GM23338 (cell line): ENCODE data around the gene HERPUD1. TPM values are rescaled to one million over a fixed set of nuclear protein-coding genes. Genes with fewer than 3 reads are reported as not detected.

Source experiments
- ATAC-seq: fragments of 200-7000 bp; cut with Tn5 transposase; 3 replicates; pipeline ENCODE4 v1.9.1; 2020
- DNase-seq: peaks from one replicate; pipeline ENCODE4 v3.0.0-alpha.2; 2015; ENCODE audit warnings: low spot score
- H2AFZ ChIP-seq: fragments of 200-600 bp; sonication (generic); 2 replicates; pipeline ENCODE4 v1.8.0; 2016; ENCODE audit warnings: antibody characterized with exemption, mild to moderate bottlenecking, moderate library complexity
- H3F3A ChIP-seq: fragments of 200-600 bp; sonication (generic); replicated peaks from 2 replicates; pipeline ENCODE4 v1.8.0; 2017; ENCODE audit warnings: antibody characterized with exemption, mixed run types, low read depth
- H3K27ac ChIP-seq: fragments of 200-600 bp; sonication (generic); 2 replicates; pipeline ENCODE4 v1.6.1; 2016; ENCODE audit warnings: low read depth
- H3K27me3 ChIP-seq: fragments of 200-600 bp; sonication (generic); 2 replicates; pipeline ENCODE4 v1.8.0; 2016; ENCODE audit warnings: mild to moderate bottlenecking, mixed run types, moderate library complexity; ENCODE audit not compliant: insufficient read depth
- H3K36me3 ChIP-seq: fragments of 200-600 bp; sonication (generic); 2 replicates; pipeline ENCODE4 v1.8.0; 2016; ENCODE audit warnings: mild to moderate bottlenecking; ENCODE audit not compliant: insufficient read depth
- H3K4me1 ChIP-seq: fragments of 200-600 bp; sonication (generic); 2 replicates; pipeline ENCODE4 v1.8.0; 2016; ENCODE audit warnings: mild to moderate bottlenecking, moderate library complexity; ENCODE audit not compliant: insufficient read depth
- H3K4me2 ChIP-seq: fragments of 200-600 bp; sonication (generic); 2 replicates; pipeline ENCODE4 v1.7.1; 2017; ENCODE audit warnings: mixed run types
- H3K4me3 ChIP-seq: fragments of 200-600 bp; sonication (generic); 2 replicates; pipeline ENCODE4 v1.6.1; 2016; ENCODE audit warnings: mixed run types
- H3K79me2 ChIP-seq: fragments of 200-600 bp; sonication (generic); replicated peaks from 2 replicates; pipeline ENCODE4 v1.8.0; 2017; ENCODE audit warnings: mild to moderate bottlenecking; ENCODE audit not compliant: insufficient read depth
- H3K9me2 ChIP-seq: fragments of 200-600 bp; sonication (generic); 2 replicates; pipeline ENCODE4 v1.8.0; 2017; ENCODE audit not compliant: insufficient read depth
- H4K20me1 ChIP-seq: fragments of 200-600 bp; sonication (generic); replicated peaks from 2 replicates; pipeline ENCODE4 v1.8.0; 2017; ENCODE audit warnings: mild to moderate bottlenecking; ENCODE audit not compliant: insufficient read depth
- H3K27ac Mint-ChIP-seq: 2 replicates; pipeline ENCODE4 v1.8.0; 2020; ENCODE audit warnings: inconsistent platforms, mild to moderate bottlenecking, moderate library complexity, mixed read lengths
- H3K27me3 Mint-ChIP-seq: 3 replicates; pipeline ENCODE4 v1.8.0; 2022; ENCODE audit warnings: low read depth, mild to moderate bottlenecking, moderate library complexity, mixed read lengths, inconsistent platforms; ENCODE audit not compliant: insufficient read depth, poor library complexity
- H3K36me3 Mint-ChIP-seq: 3 replicates; pipeline ENCODE4 v1.8.0; 2021; ENCODE audit warnings: low read depth, mild to moderate bottlenecking, inconsistent platforms, moderate library complexity, mixed read lengths
- H3K4me1 Mint-ChIP-seq: 3 replicates; pipeline ENCODE4 v1.8.0; 2020; ENCODE audit warnings: mild to moderate bottlenecking, inconsistent platforms, mixed read lengths
- H3K4me3 Mint-ChIP-seq: 3 replicates; pipeline ENCODE4 v1.8.0; 2021; ENCODE audit warnings: moderate library complexity, mild to moderate bottlenecking, inconsistent platforms, mixed read lengths
- H3K9me3 Mint-ChIP-seq: 3 replicates; pipeline ENCODE4 v1.8.0; 2020; ENCODE audit warnings: moderate library complexity, mild to moderate bottlenecking, inconsistent platforms, mixed read lengths
- CREB1 ChIP-seq: fragments of 250-450 bp; sonication (Bioruptor Pico); IDR thresholded peaks from 2 replicates; pipeline ENCODE4 v1.5.0; 2020; ENCODE audit warnings: low read depth, mild to moderate bottlenecking, moderate library complexity
- CTCF ChIP-seq, 2 experiments: fragments of 200-600 bp in 1 of 2; sonication (generic) in 1 of 2; conservative IDR thresholded peaks; 2 replicates each; pipeline versions ENCODE4 v1.5.1 to v1.6.1; 2016 to 2017; ENCODE audit warnings: antibody characterized with exemption in 2 of 2, low read depth in 2 of 2, mild to moderate bottlenecking in 2 of 2, moderate library complexity in 1 of 2
- ETS1 ChIP-seq: IDR thresholded peaks from 2 replicates; pipeline ENCODE4 v1.6.1; 2016; ENCODE audit warnings: antibody characterized with exemption
- EZH2 ChIP-seq: fragments of 200-600 bp; sonication (generic); IDR thresholded peaks from one replicate; pipeline ENCODE4 v1.8.0; 2017; ENCODE audit warnings: antibody characterized with exemption, mild to moderate bottlenecking, low read depth; ENCODE audit not compliant: unreplicated experiment
- EZH2phosphoT487 ChIP-seq: fragments of 200-600 bp; sonication (generic); IDR thresholded peaks from one replicate; pipeline ENCODE4 v1.8.1; 2018; ENCODE audit warnings: antibody characterized with exemption; ENCODE audit not compliant: unreplicated experiment
- JUNB ChIP-seq: IDR thresholded peaks from one replicate; pipeline ENCODE4 v1.6.1; 2016; ENCODE audit warnings: antibody characterized with exemption; ENCODE audit not compliant: unreplicated experiment
- NANOG ChIP-seq: IDR thresholded peaks from 2 replicates; pipeline ENCODE4 v1.6.1; 2016; ENCODE audit warnings: antibody characterized with exemption, borderline replicate concordance
- POLR2AphosphoS5 ChIP-seq: IDR thresholded peaks from 2 replicates; pipeline ENCODE4 v1.6.1; 2016; ENCODE audit warnings: antibody characterized with exemption, low read depth
- REST ChIP-seq: IDR thresholded peaks from one replicate; pipeline ENCODE4 v1.6.1; 2018; ENCODE audit warnings: antibody characterized with exemption; ENCODE audit not compliant: unreplicated experiment
- STAT1 ChIP-seq: IDR thresholded peaks from one replicate; pipeline ENCODE4 v1.6.1; 2016; ENCODE audit warnings: antibody characterized with exemption; ENCODE audit not compliant: unreplicated experiment
- ZNF114 ChIP-seq: fragments of 250-450 bp; sonication (Bioruptor Pico); IDR thresholded peaks from 2 replicates; pipeline ENCODE4 v1.5.0; 2020; ENCODE audit warnings: mild to moderate bottlenecking, moderate library complexity
- ZNF331 ChIP-seq: fragments of 250-450 bp; sonication (Bioruptor Pico); IDR thresholded peaks from 2 replicates; pipeline ENCODE4 v1.5.0; 2020; ENCODE audit warnings: low read depth, mild to moderate bottlenecking, moderate library complexity
- ZNF462 ChIP-seq: fragments of 250-450 bp; sonication (Bioruptor Pico); IDR thresholded peaks from 2 replicates; pipeline ENCODE4 v1.5.0; 2020; ENCODE audit warnings: mild to moderate bottlenecking, moderate library complexity
- polyA plus RNA-seq: library from polyadenylated mRNA; unstranded; fragments of >200 nt; fragmentation: Nextera tagmentation; extraction: Ambion mirVana; gene quantifications from 2 replicates; pipeline ENCODE4 v1.2.1, GENCODE V29; 2016
- total RNA-seq: library from RNA; depleted of rRNA; stranded (reverse); fragments of >200 nt; shearing (Covaris generic); gene quantifications from 2 replicates; pipeline ENCODE4 v1.2.3, GENCODE V29; 2014

The HERPUD1 gene
- total and polyA plus RNA-seq, 2 experiments from 2014 or later = 41.1 to 44.1 TPM

- no peak for TF ChIP-seq CREB1 (CRISPR knock-in tag)
- no peak for TF ChIP-seq EZH2
- no peak for TF ChIP-seq REST
- TF ChIP-seq CTCF (conservative IDR thresholded peaks at IDR 0.05; ENCODE audit: low read depth in 2 of 2) = no peak
- no peak for TF ChIP-seq ZNF114
- TF ChIP-seq EZH2phosphoT487 = no peak
- TF ChIP-seq ZNF331 (CRISPR knock-in tag) = no peak
- TF ChIP-seq JUNB = no peak
- no peak for TF ChIP-seq POLR2AphosphoS5
- no peak for TF ChIP-seq STAT1
- no peak for TF ChIP-seq NANOG
- no peak for TF ChIP-seq ETS1
- TF ChIP-seq ZNF462 (CRISPR knock-in tag) = no peak
- Mint-ChIP-seq H3K9me3 (no peaks in the 10 kb centered on the region), H3K4me3 (no peak overlapping the region; the same call in 2 of the 3 replicates), H3K27me3 (peaks cover 6% of the 10 kb centered on the region), H3K4me1 (no peaks in the 10 kb centered on the region), H3K27ac (0 out of 2 replicates have a peak overlapping the region, but pooled peaks have one; percentile 22), H3K36me3 (no peaks in the 10 kb centered on the region)
- Histone ChIP-seq H3K79me2 (no peaks in the 10 kb centered on the region), H3K4me3 (no peak overlapping the region), H3K36me3 (no peaks in the 10 kb centered on the region), H3K27me3 (no peaks in the 10 kb centered on the region), H3F3A (no peaks in the 10 kb centered on the region), H3K4me1 (no peaks in the 10 kb centered on the region), H3K9me2 (no peaks in the 10 kb centered on the region), H3K27ac (no peak overlapping the region), H3K4me2 (no peak overlapping the region), H2AFZ (no peak overlapping the region), H4K20me1 (no peaks in the 10 kb centered on the region)
- ATAC-seq (no peak), DNase-seq (no peak)
Measured at GRCh38 chr16:56897026-56897799, 34.7 kb upstream of the HERPUD1 start.
